GM12891 (cell line): ENCODE data around the gene MAST1.
"Not testable (repeated sequence)": the region's sequence is repeated elsewhere in the genome, so short reads cannot be mapped to it uniquely, and the experiment has no call there.

Experiments used
- PAX5 ChIP-seq: IDR thresholded peaks from 2 replicates; pipeline ENCODE4 v1.6.1; 2011; ENCODE audit warnings: low read length, moderate library complexity, mild to moderate bottlenecking; ENCODE audit not compliant: insufficient read depth, severe bottlenecking
- POLR2A ChIP-seq: IDR thresholded peaks from 2 replicates; pipeline ENCODE4 v1.6.1; 2011; ENCODE audit warnings: low read depth, low read length, control low read depth
- POLR2AphosphoS5 ChIP-seq: IDR thresholded peaks from 2 replicates; pipeline ENCODE4 v1.6.1; 2011; ENCODE audit warnings: low read depth, low read length, control low read depth
- POU2F2 ChIP-seq: IDR thresholded peaks from 2 replicates; pipeline ENCODE4 v1.6.1; 2011; ENCODE audit warnings: low read depth, mild to moderate bottlenecking, control low read depth, low read length, moderate library complexity
- SPI1 ChIP-seq: IDR thresholded peaks from 2 replicates; pipeline ENCODE4 v1.6.1; 2011; ENCODE audit warnings: low read depth, low read length, control low read depth
- TAF1 ChIP-seq: IDR thresholded peaks from 2 replicates; pipeline ENCODE4 v1.6.1; 2011; ENCODE audit warnings: low read depth, low read length, control low read depth

GRCh38 chr19:12817188-12817587 is 21.1 kb upstream of the MAST1 start:
- not testable (repeated sequence) for TF ChIP-seq TAF1, POLR2A, POLR2AphosphoS5, SPI1, PAX5, POU2F2
